Breast epithelium (tissue), 4 donors: Measurements from ENCODE around the gene CREG1. TPM values are rescaled to one million over a fixed set of nuclear protein-coding genes. Genes with fewer than 3 reads are reported as not detected.

Experiments used
- DNase-seq, 2 donors: peaks; one replicate each; pipeline ENCODE4 v3.0.0-alpha.2; 2019; ENCODE audit warnings: low spot score in 2 of 2
- H3K27ac ChIP-seq, 2 donors: fragments of 200-600 bp; sonication (generic) in 1 of 2; one replicate each; pipeline ENCODE4 v1.5.1; 2016 to 2019; ENCODE audit warnings: mild to moderate bottlenecking in 1 of 2
- H3K27me3 ChIP-seq, 2 donors: fragments of 200-600 bp; sonication (generic) in 1 of 2; one replicate each; pipeline versions ENCODE4 v1.5.1 to v1.6.0; 2017 to 2019; ENCODE audit warnings: control low read depth in 1 of 2, mild to moderate bottlenecking in 1 of 2
- H3K36me3 ChIP-seq: fragments of 200-600 bp; one replicate; pipeline ENCODE4 v1.5.1; 2019
- H3K4me1 ChIP-seq, 2 donors: fragments of 200-600 bp; sonication (generic); one replicate each; pipeline ENCODE4 v1.5.1; 2016 to 2019; ENCODE audit warnings: control low read depth in 1 of 2
- H3K4me3 ChIP-seq, 3 donors: fragments of 200-600 bp; sonication (generic); 1 replicate in 2 of 3; 2 replicates in 1 of 3; pipeline ENCODE4 v1.5.1; 2016 to 2019; ENCODE audit warnings: mild to moderate bottlenecking in 3 of 3, moderate library complexity in 2 of 3
- H3K9me3 ChIP-seq, 2 donors: fragments of 200-600 bp; sonication (generic) in 1 of 2; one replicate each; pipeline ENCODE4 v1.5.1; 2016 to 2019; ENCODE audit warnings: control low read depth in 1 of 2
- CTCF ChIP-seq, 3 donors: fragments of 450-650 bp; IDR thresholded peaks; one replicate each; pipeline ENCODE4 v1.5.1; 2016 to 2017; ENCODE audit warnings: antibody characterized with exemption in 3 of 3, mild to moderate bottlenecking in 3 of 3, moderate library complexity in 3 of 3
- POLR2A ChIP-seq: fragments of 450-650 bp; IDR thresholded peaks from one replicate; pipeline ENCODE4 v1.6.1; 2016; ENCODE audit warnings: antibody characterized with exemption, mild to moderate bottlenecking, moderate library complexity
- POLR2AphosphoS5 ChIP-seq, 3 donors: sonication (generic); formaldehyde crosslinking; IDR thresholded peaks; one replicate each; pipeline ENCODE4 v1.6.1; 2017; ENCODE audit warnings: antibody characterized with exemption in 3 of 3
- intact Hi-C: fragments of 100-400 bp; cut with DNase I; formaldehyde crosslinking; loops from one replicate; pipeline ENCODE4 v1.15.1; 2023; ENCODE audit warnings: low total_unique reads
- total RNA-seq, 3 donors: library from RNA; depleted of rRNA; stranded (reverse); fragments of >200 nt; gene quantifications; one replicate each; pipeline ENCODE4 v1.1.0, GENCODE V29; 2016

Gene CREG1
- total RNA-seq, 3 donors from 2014 or later = 156 to 444 (median 190) TPM

- intact Hi-C loops = no loop called here
- TF ChIP-seq CTCF (IDR thresholded peaks at IDR 0.05) (no peak), POLR2AphosphoS5 (IDR thresholded peaks at IDR 0.05) (no peak), POLR2A (no peak)
- H3K27ac ChIP-seq = no peak overlapping the region
These were observed 12.4 kb upstream of the CREG1 start for GRCh38 chr1:167565922-167566321.

GRCh38 chr1:167564612-167565270 is 11.2 kb upstream of the CREG1 start:
- TF ChIP-seq POLR2AphosphoS5 (IDR thresholded peaks at IDR 0.05) (no peak), CTCF (IDR thresholded peaks at IDR 0.05) (peak in 1 of 3 donors; percentile 19)
- Histone ChIP-seq H3K4me1 (no peaks in the 10 kb centered on the region), H3K36me3 (no peaks in the 10 kb centered on the region), H3K9me3 (no peaks in the 10 kb centered on the region), H3K4me3 (no peak overlapping the region), H3K27me3 (no peaks in the 10 kb centered on the region), H3K27ac (no peak overlapping the region)
- intact Hi-C loops = no loop called here
- DNase-seq = peak; percentile 55 to 69

More at GRCh38 chr1:167565922-167566321, 12.4 kb upstream of the CREG1 start:
- no peaks in the 10 kb centered on the region for H3K27me3 ChIP-seq
- no peaks in the 10 kb centered on the region for H3K9me3 ChIP-seq
- H3K4me1 ChIP-seq = no peaks in the 10 kb centered on the region
- DNase-seq = no peak
- no peaks in the 10 kb centered on the region for H3K36me3 ChIP-seq
- H3K4me3 ChIP-seq = no peak overlapping the region

DNA sequence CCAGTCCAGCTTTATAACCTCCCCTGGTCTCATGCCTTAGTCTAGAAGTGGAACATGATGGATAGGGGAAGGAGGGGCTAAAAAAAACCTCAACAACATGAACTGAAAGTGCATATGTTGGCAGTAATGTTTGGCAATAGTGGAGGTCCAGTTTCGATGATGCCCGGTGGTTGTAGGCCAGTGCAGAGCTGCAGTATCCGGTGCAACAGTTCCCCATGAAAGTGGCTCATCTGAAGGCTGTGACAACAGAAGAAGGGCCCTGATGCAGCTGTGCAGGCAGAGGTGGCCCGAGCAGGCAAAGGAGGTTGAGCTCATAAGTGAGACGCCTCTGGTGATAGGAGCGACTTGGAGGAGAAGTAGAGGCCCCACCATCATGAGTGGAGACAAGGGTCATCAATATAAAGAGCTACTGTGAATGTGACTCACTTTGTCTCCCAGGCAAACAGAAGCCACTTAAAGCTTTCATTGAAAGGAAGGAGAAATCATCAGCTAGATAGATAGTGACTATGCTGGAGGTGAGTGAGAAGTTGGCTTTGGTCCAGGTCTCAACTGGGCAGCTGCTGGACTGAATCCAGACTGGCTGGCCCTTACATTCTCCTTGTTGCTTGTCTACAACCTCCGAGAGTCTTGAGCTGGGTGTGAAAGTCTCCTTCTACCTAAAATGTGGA is 10.2 kb upstream of the CREG1 start:
- no peaks in the 10 kb centered on the region for H3K4me1 ChIP-seq
- DNase-seq = no peak
- intact Hi-C loops = no loop called here
- no peak overlapping the region for H3K27ac ChIP-seq
- H3K27me3 ChIP-seq = no peaks in the 10 kb centered on the region
- H3K36me3 ChIP-seq = no peaks in the 10 kb centered on the region
- TF ChIP-seq CTCF (IDR thresholded peaks at IDR 0.05) (no peak), POLR2A (no peak)
- H3K4me3 ChIP-seq = no peak overlapping the region
- H3K9me3 ChIP-seq = no peaks in the 10 kb centered on the region

GRCh38 chr1:167562702-167563101 is 9.1 kb upstream of the CREG1 start:
- Histone ChIP-seq H3K27ac (no peak overlapping the region), H3K36me3 (no peaks in the 10 kb centered on the region), H3K9me3 (no peaks in the 10 kb centered on the region), H3K27me3 (no peaks in the 10 kb centered on the region), H3K4me3 (no peak overlapping the region), H3K4me1 (no peaks in the 10 kb centered on the region)
- TF ChIP-seq CTCF (IDR thresholded peaks at IDR 0.05) = no peak
- TF ChIP-seq POLR2A = no peak
- TF ChIP-seq POLR2AphosphoS5 (IDR thresholded peaks at IDR 0.05) = no peak
- DNase-seq = no peak
- intact Hi-C loops = no loop called here

GRCh38 chr1:167561753-167562152 is 8.2 kb upstream of the CREG1 start:
- Histone ChIP-seq H3K27me3 (no peaks in the 10 kb centered on the region), H3K9me3 (no peaks in the 10 kb centered on the region), H3K27ac (no peak overlapping the region), H3K4me1 (no peaks in the 10 kb centered on the region), H3K36me3 (no peaks in the 10 kb centered on the region), H3K4me3 (no peak overlapping the region)
- intact Hi-C loops = no loop called here
- no peak for DNase-seq
- TF ChIP-seq CTCF (IDR thresholded peaks at IDR 0.05) = no peak
- no peak for TF ChIP-seq POLR2A
- TF ChIP-seq POLR2AphosphoS5 (IDR thresholded peaks at IDR 0.05) = no peak
